ENCODE results near the gene EIF4B. TPM values are rescaled to one million over a fixed set of nuclear protein-coding genes. Genes with fewer than 3 reads are reported as not detected.

Gene EIF4B
- total and polyA plus RNA-seq, 2 of the 13 experiments (the other 11 are each of a cell fraction or from before 2014, with no cell fraction given) = 416 to 548 TPM

- TF ChIP-seq AKNA (CRISPR knock-in tag; IDR thresholded peaks at IDR 0.05; ENCODE audit: borderline replicate concordance) = no peak
- 0 out of 2 replicates have a peak, but pooled peaks have one; percentile 13 for TF ChIP-seq MLX (CRISPR knock-in tag; IDR thresholded peaks at IDR 0.05)
- TF ChIP-seq JUNB (CRISPR knock-in tag; IDR thresholded peaks at IDR 0.05; ENCODE audit: borderline replicate concordance) = no peak
- TF ChIP-seq NR3C1 (CRISPR knock-in tag; IDR thresholded peaks at IDR 0.05) = no peak
- no peak for TF ChIP-seq BRCA1 (CRISPR knock-in tag; IDR thresholded peaks at IDR 0.05)
- peak; percentile 42; the same call in 1 of the 2 replicates for TF ChIP-seq NCOA2 (CRISPR knock-in tag; IDR thresholded peaks at IDR 0.05)
- peak; percentile 76; the same call in 1 of the 2 replicates for TF ChIP-seq RCOR2 (CRISPR knock-in tag; IDR thresholded peaks at IDR 0.05)
- no peak for TF ChIP-seq ZNF639 (CRISPR knock-in tag; conservative IDR thresholded peaks at IDR 0.05)
- no peak for TF ChIP-seq ZNF724P (CRISPR knock-in tag; IDR thresholded peaks at IDR 0.05; ENCODE audit: borderline replicate concordance)
- no peak for TF ChIP-seq DBP (CRISPR knock-in tag; IDR thresholded peaks at IDR 0.05; ENCODE audit: not compliant biosample characterization)
- TF ChIP-seq NFATC3 (CRISPR knock-in tag; IDR thresholded peaks at IDR 0.05) = no peak
- TF ChIP-seq ZNF619 (CRISPR knock-in tag; IDR thresholded peaks at IDR 0.05) = peak; percentile 70; the same call in 1 of the 2 replicates
- TF ChIP-seq ZNF225 (CRISPR knock-in tag; IDR thresholded peaks at IDR 0.05) = no peak
- TF ChIP-seq FOXA3 (CRISPR knock-in tag; IDR thresholded peaks at IDR 0.05) = peak; percentile 55
- no peak for TF ChIP-seq ZNF512B (CRISPR knock-in tag; IDR thresholded peaks at IDR 0.05; ENCODE audit: borderline replicate concordance)
- no peak for TF ChIP-seq KMT2A (CRISPR knock-in tag; IDR thresholded peaks at IDR 0.05)
- TF ChIP-seq PRMT3 (CRISPR knock-in tag; IDR thresholded peaks at IDR 0.05; ENCODE audit: borderline replicate concordance, low read depth) = no peak
- TF ChIP-seq ZNF160 (CRISPR knock-in tag; IDR thresholded peaks at IDR 0.05) = 0 out of 2 replicates have a peak, but pooled peaks have one; percentile 52
- TF ChIP-seq JUND (CRISPR knock-in tag; IDR thresholded peaks at IDR 0.05) = no peak
These were observed 25.4 kb upstream of the EIF4B start (continued) for GRCh38 chr12:52980650-52981423.
